DND-41 (cell line): ENCODE measurements around the gene AKAP13.

Experiments
- ATAC-seq: fragments of 200-7000 bp; cut with Tn5 transposase; 3 replicates; pipeline ENCODE4 v1.9.1; 2021; ENCODE audit warnings: low read depth; ENCODE audit not compliant: insufficient read depth
- DNase-seq: peaks from one replicate; pipeline ENCODE4 v3.0.0-alpha.2; 2020
- H2AFZ ChIP-seq: 2 replicates; pipeline ENCODE4 v1.6.0; 2012; ENCODE audit warnings: low read depth, low read length
- H3K27ac ChIP-seq: 2 replicates; pipeline ENCODE4 v1.5.1; 2012; ENCODE audit warnings: low read length, inconsistent platforms
- H3K27me3 ChIP-seq: fragments of 200-600 bp; sonication (generic); 2 replicates; pipeline ENCODE4 v1.6.0; 2012; ENCODE audit warnings: low read length, mild to moderate bottlenecking, inconsistent platforms; ENCODE audit not compliant: insufficient read depth, poor library complexity
- H3K36me3 ChIP-seq: 2 replicates; pipeline ENCODE4 v1.5.1; 2012; ENCODE audit warnings: low read length, inconsistent platforms; ENCODE audit not compliant: insufficient read depth
- H3K4me1 ChIP-seq: 2 replicates; pipeline ENCODE4 v1.5.1; 2012; ENCODE audit warnings: mild to moderate bottlenecking, low read length; ENCODE audit not compliant: insufficient read depth
- H3K4me2 ChIP-seq: 2 replicates; pipeline ENCODE4 v1.6.0; 2012; ENCODE audit warnings: mild to moderate bottlenecking, moderate library complexity, low read length, inconsistent platforms; ENCODE audit not compliant: insufficient read depth
- H3K4me3 ChIP-seq, 2 experiments: fragments of 200-600 bp in 1 of 2; shearing (Covaris generic) in 1 of 2; 2 replicates each; pipeline ENCODE4 v1.5.1; 2012 to 2016; ENCODE audit warnings: inconsistent platforms in 2 of 2, low read length in 2 of 2, mild to moderate bottlenecking in 2 of 2, low read depth in 1 of 2, moderate library complexity in 1 of 2
- H3K79me2 ChIP-seq: 2 replicates; pipeline ENCODE4 v1.6.0; 2012; ENCODE audit warnings: low read length, inconsistent platforms; ENCODE audit not compliant: insufficient read depth
- H3K9ac ChIP-seq: 2 replicates; pipeline ENCODE4 v1.6.0; 2012; ENCODE audit warnings: low read depth, mild to moderate bottlenecking, inconsistent platforms, low read length, moderate library complexity
- H3K9me3 ChIP-seq: 2 replicates; pipeline ENCODE4 v1.5.1; 2012; ENCODE audit warnings: low read length, moderate library complexity, mild to moderate bottlenecking, inconsistent platforms; ENCODE audit not compliant: insufficient read depth, severe bottlenecking
- H4K20me1 ChIP-seq: 2 replicates; pipeline ENCODE4 v1.6.0; 2012; ENCODE audit warnings: low read length; ENCODE audit not compliant: insufficient read depth
- EZH2 ChIP-seq: IDR thresholded peaks from 3 replicates; pipeline ENCODE4 v1.6.1; 2012; ENCODE audit warnings: borderline replicate concordance, low read depth, mild to moderate bottlenecking, moderate library complexity, low read length, inconsistent platforms; ENCODE audit not compliant: severe bottlenecking
- TF ChIP-seq, protein P1 (sequence below): IDR thresholded peaks from 2 replicates; pipeline ENCODE4 v1.5.1; 2012; ENCODE audit warnings: borderline replicate concordance, low read length, moderate library complexity, mild to moderate bottlenecking; ENCODE audit not compliant: poor library complexity, severe bottlenecking; ENCODE audit errors: extremely low read depth

AKAP13 gene

DNA sequence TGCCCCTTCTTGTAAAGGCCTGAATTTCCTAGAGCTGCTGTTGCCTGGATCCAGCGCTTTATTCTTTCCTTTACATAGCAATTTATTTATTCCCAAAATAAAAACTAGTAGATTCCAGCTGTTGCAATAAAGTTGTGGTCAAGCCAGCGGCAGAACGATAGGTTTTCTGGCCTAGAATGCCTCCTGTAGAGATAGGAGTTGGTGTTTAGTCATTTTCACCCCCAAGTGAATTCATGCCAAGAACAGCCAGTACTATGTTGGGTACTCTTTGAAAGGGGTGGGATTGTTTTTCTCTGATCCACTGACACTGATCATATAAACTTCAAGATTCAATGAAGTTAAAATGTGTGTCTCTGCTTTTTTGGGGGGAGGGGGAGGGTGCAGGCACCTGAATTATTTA lies 344.6 kb downstream of the AKAP13 start:
- DNase-seq (no peak), ATAC-seq (no peak)
- no peak overlapping the region for H2AFZ ChIP-seq
- H4K20me1 ChIP-seq = no peaks in the 10 kb centered on the region
- H3K9me3 ChIP-seq = no peaks in the 10 kb centered on the region
- no peak for TF ChIP-seq EZH2
- TF ChIP-seq, protein P1, sequence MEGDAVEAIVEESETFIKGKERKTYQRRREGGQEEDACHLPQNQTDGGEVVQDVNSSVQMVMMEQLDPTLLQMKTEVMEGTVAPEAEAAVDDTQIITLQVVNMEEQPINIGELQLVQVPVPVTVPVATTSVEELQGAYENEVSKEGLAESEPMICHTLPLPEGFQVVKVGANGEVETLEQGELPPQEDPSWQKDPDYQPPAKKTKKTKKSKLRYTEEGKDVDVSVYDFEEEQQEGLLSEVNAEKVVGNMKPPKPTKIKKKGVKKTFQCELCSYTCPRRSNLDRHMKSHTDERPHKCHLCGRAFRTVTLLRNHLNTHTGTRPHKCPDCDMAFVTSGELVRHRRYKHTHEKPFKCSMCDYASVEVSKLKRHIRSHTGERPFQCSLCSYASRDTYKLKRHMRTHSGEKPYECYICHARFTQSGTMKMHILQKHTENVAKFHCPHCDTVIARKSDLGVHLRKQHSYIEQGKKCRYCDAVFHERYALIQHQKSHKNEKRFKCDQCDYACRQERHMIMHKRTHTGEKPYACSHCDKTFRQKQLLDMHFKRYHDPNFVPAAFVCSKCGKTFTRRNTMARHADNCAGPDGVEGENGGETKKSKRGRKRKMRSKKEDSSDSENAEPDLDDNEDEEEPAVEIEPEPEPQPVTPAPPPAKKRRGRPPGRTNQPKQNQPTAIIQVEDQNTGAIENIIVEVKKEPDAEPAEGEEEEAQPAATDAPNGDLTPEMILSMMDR = no peak
- H3K4me1 ChIP-seq = no peaks in the 10 kb centered on the region
- H3K9ac ChIP-seq = no peak overlapping the region
- no peak overlapping the region for H3K4me3 ChIP-seq
- H3K4me2 ChIP-seq = no peak overlapping the region
- no peaks in the 10 kb centered on the region for H3K27me3 ChIP-seq
- no peaks in the 10 kb centered on the region for H3K79me2 ChIP-seq
- peaks cover 88% of the 10 kb centered on the region for H3K36me3 ChIP-seq
- no peak overlapping the region for H3K27ac ChIP-seq

DNA sequence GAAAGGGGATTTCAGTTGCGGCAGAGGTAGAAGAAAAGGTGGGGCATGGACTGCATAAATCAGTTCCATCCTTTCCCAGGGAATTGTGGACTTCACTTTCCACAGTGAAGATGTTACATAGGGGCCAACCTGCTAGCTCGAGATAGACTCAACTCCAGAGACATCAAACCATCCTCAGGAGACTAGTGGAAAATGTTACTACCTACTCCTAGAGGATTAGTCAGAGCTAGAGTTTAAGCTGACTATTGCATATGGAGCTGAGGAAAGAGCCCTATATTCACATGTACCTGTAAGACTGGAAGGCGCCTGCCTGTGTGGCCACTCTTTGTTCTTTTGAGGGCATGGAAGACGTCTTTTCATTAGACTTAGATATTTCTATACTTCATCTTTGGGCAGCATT lies 345.2 kb downstream of the AKAP13 start:
- no peak for ATAC-seq
- H2AFZ ChIP-seq = no peak overlapping the region
- no peaks in the 10 kb centered on the region for H3K79me2 ChIP-seq
- H3K9me3 ChIP-seq = no peaks in the 10 kb centered on the region
- no peaks in the 10 kb centered on the region for H4K20me1 ChIP-seq
- no peak overlapping the region for H3K9ac ChIP-seq
- H3K36me3 ChIP-seq = peaks cover 87% of the 10 kb centered on the region
- H3K4me1 ChIP-seq = no peaks in the 10 kb centered on the region
- DNase-seq = no peak
- TF ChIP-seq EZH2 = no peak
- TF ChIP-seq, protein P1 = no peak
- H3K27ac ChIP-seq = no peak overlapping the region
- H3K4me2 ChIP-seq = no peak overlapping the region
- H3K27me3 ChIP-seq = no peaks in the 10 kb centered on the region
- no peak overlapping the region for H3K4me3 ChIP-seq

DNA sequence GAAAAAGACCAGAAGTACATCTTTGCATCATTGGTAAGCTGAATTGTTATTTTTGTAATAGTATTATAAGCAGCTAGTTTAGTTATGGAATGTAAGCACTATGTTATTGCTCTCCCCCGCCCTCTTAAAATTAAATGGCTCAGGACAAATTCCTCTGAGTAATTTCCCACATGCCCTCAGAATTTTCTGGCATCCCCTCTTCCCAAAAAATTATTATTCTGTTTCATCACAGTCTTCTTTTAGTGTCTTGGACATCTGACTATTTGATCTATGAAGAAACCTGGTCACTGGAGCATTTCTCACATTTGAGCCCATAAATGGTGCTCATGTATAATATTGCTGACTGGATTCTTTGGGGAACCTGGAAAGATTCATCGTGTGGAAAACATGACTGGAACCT lies 346.1 kb downstream of the AKAP13 start:
- H3K36me3 ChIP-seq = peaks cover 87% of the 10 kb centered on the region
- H3K4me1 ChIP-seq = no peaks in the 10 kb centered on the region
- no peak overlapping the region for H3K9ac ChIP-seq
- no peak for DNase-seq
- no peak overlapping the region for H3K4me2 ChIP-seq
- H2AFZ ChIP-seq = no peak overlapping the region
- no peaks in the 10 kb centered on the region for H3K27me3 ChIP-seq
- no peaks in the 10 kb centered on the region for H3K79me2 ChIP-seq
- no peaks in the 10 kb centered on the region for H4K20me1 ChIP-seq
- no peak overlapping the region for H3K4me3 ChIP-seq
- TF ChIP-seq EZH2 = no peak
- TF ChIP-seq, protein P1 = no peak
- no peaks in the 10 kb centered on the region for H3K9me3 ChIP-seq
- no peak overlapping the region for H3K27ac ChIP-seq
- ATAC-seq = no peak

DNA sequence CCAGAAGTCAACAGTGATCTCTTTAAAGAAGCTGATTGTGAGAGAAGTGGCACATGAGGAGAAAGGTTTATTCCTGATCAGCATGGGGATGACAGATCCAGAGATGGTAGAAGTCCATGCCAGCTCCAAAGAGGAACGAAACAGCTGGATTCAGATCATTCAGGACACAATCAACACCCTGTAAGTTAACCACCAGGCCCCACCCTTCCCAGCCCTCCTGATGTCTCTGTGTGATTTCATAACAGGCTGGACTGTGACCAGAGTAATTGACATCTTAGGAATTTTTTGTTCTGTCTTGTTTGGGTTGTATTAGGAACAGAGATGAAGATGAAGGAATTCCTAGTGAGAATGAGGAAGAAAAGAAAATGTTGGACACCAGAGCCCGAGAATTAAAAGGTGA lies 346.7 kb downstream of the AKAP13 start:
- H3K9ac ChIP-seq = no peak overlapping the region
- H3K9me3 ChIP-seq = no peaks in the 10 kb centered on the region
- TF ChIP-seq EZH2 = no peak
- TF ChIP-seq, protein P1 = no peak
- H4K20me1 ChIP-seq = no peaks in the 10 kb centered on the region
- peaks cover 87% of the 10 kb centered on the region for H3K36me3 ChIP-seq
- no peaks in the 10 kb centered on the region for H3K27me3 ChIP-seq
- H3K4me1 ChIP-seq = no peaks in the 10 kb centered on the region
- H3K4me3 ChIP-seq = no peak overlapping the region
- no peak overlapping the region for H3K27ac ChIP-seq
- DNase-seq = no peak
- no peaks in the 10 kb centered on the region for H3K79me2 ChIP-seq
- no peak overlapping the region for H3K4me2 ChIP-seq
- no peak overlapping the region for H2AFZ ChIP-seq
- no peak for ATAC-seq
